Ishikawa (cell line): ENCODE data around the gene EPAS1.

Source experiments
- CEBPB ChIP-seq: IDR thresholded peaks from 2 replicates; pipeline ENCODE4 v1.6.1; 2012
- CREB1 ChIP-seq: IDR thresholded peaks from 2 replicates; pipeline ENCODE4 v1.6.1; 2012; ENCODE audit warnings: low read depth
- EGR1 ChIP-seq: IDR thresholded peaks from 2 replicates; pipeline ENCODE4 v1.6.1; 2012
- EP300 ChIP-seq: IDR thresholded peaks from 2 replicates; pipeline ENCODE4 v1.6.1; 2012; ENCODE audit warnings: borderline replicate concordance
- FOXM1 ChIP-seq: IDR thresholded peaks from 2 replicates; pipeline ENCODE4 v1.6.1; 2012; ENCODE audit warnings: low read depth, borderline replicate concordance
- MAX ChIP-seq: IDR thresholded peaks from 2 replicates; pipeline ENCODE4 v1.6.1; 2012
- NFIC ChIP-seq: IDR thresholded peaks from 2 replicates; pipeline ENCODE4 v1.6.1; 2012
- RAD21 ChIP-seq: IDR thresholded peaks from 2 replicates; pipeline ENCODE4 v1.6.1; 2012; ENCODE audit warnings: low read depth
- REST ChIP-seq: IDR thresholded peaks from 2 replicates; pipeline ENCODE4 v1.6.1; 2012; ENCODE audit warnings: low read depth, mild to moderate bottlenecking
- TAF1 ChIP-seq: IDR thresholded peaks from 2 replicates; pipeline ENCODE4 v1.6.1; 2012; ENCODE audit warnings: low read depth, mild to moderate bottlenecking
- TCF12 ChIP-seq: IDR thresholded peaks from 2 replicates; pipeline ENCODE4 v1.6.1; 2012; ENCODE audit warnings: low read depth
- TEAD4 ChIP-seq: IDR thresholded peaks from 2 replicates; pipeline ENCODE4 v1.6.1; 2012
- USF1 ChIP-seq: IDR thresholded peaks from 2 replicates; pipeline ENCODE4 v1.6.1; 2012
- YY1 ChIP-seq: IDR thresholded peaks from 2 replicates; pipeline ENCODE4 v1.6.1; 2012; ENCODE audit warnings: low read depth
- ZBTB7A ChIP-seq: IDR thresholded peaks from 2 replicates; pipeline ENCODE4 v1.6.1; 2012; ENCODE audit warnings: low read depth

The EPAS1 gene

GRCh38 chr2:46290078-46290477 is 7.1 kb upstream of the EPAS1 start:
- TF ChIP-seq EP300 (no peak), CREB1 (no peak), TEAD4 (no peak), TCF12 (no peak), USF1 (no peak), REST (no peak)

GRCh38 chr2:46293466-46293865 is 3.7 kb upstream of the EPAS1 start:
- TF ChIP-seq YY1 (no peak), NFIC (no peak), ZBTB7A (no peak), TCF12 (no peak), USF1 (no peak), EGR1 (no peak), CEBPB (no peak)

GRCh38 chr2:46294176-46294836 is 2.9 kb upstream of the EPAS1 start:
- no peak for TF ChIP-seq REST
- TF ChIP-seq RAD21 = peak; percentile 71
- TF ChIP-seq NFIC = no peak

- TF ChIP-seq FOXM1 (no peak), REST (no peak), RAD21 (no peak), CREB1 (no peak), TCF12 (no peak), TEAD4 (no peak), NFIC (no peak), EGR1 (no peak), TAF1 (no peak; the same call in 1 of the 2 replicates), USF1 (no peak), CEBPB (no peak), ZBTB7A (no peak), MAX (no peak), YY1 (no peak), EP300 (no peak)
These were observed 879 bp upstream of the EPAS1 start for GRCh38 chr2:46296216-46296839.
